GM08714 (cell line): ENCODE data around the gene SSX4B.
"Not testable (repeated sequence)": the region's sequence is repeated elsewhere in the genome, so short reads cannot be mapped to it uniquely, and the experiment has no call there.

Experiments
- H3K4me3 ChIP-seq: fragments of 200-500 bp; sonication (Bioruptor generic); 2 replicates; pipeline ENCODE4 v1.5.1; 2014; ENCODE audit warnings: mild to moderate bottlenecking, low read length, inconsistent platforms
- ZNF274 ChIP-seq: IDR thresholded peaks from 2 replicates; pipeline ENCODE4 v1.6.1; 2012; ENCODE audit warnings: mild to moderate bottlenecking, low read depth, low read length

The SSX4B gene, protein sequence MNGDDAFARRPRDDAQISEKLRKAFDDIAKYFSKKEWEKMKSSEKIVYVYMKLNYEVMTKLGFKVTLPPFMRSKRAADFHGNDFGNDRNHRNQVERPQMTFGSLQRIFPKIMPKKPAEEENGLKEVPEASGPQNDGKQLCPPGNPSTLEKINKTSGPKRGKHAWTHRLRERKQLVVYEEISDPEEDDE

DNA sequence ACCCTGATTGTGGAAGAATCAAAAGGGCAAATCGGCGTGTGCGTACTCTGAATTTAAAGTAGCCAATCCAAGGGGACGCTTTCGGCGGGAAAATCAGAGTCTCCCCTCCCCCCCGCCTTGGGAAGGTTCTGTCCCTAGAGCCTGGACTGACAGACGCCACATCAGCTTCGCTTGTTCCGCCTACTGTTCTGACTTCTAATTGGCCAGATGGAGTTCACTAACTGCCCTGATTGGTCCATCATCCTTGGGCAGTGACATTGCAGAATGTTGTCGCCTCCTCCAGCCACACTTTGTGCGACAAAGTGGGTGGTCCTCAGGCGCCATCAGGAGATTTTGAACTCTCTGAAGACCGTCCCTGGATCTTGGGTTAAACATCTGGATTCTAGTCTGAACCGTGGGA lies at the start of gene SSX4B:
Gene SSX4B, minus strand, starts transcription at position 101 of the 400 bp plus-strand sequence. CDS start 588 bp downstream, outside the sequence.
- not testable (repeated sequence) for H3K4me3 ChIP-seq

GRCh38 chrX:48460606-48461005 lies 48.8 kb upstream of the SSX4B start:
- TF ChIP-seq ZNF274, result no peak
- H3K4me3 ChIP-seq, result no peak overlapping the region

- no peak overlapping the region for H3K4me3 ChIP-seq
- TF ChIP-seq ZNF274, result no peak
Measured at GRCh38 chrX:48460031-48460430, 48.3 kb upstream of the SSX4B start.

DNA sequence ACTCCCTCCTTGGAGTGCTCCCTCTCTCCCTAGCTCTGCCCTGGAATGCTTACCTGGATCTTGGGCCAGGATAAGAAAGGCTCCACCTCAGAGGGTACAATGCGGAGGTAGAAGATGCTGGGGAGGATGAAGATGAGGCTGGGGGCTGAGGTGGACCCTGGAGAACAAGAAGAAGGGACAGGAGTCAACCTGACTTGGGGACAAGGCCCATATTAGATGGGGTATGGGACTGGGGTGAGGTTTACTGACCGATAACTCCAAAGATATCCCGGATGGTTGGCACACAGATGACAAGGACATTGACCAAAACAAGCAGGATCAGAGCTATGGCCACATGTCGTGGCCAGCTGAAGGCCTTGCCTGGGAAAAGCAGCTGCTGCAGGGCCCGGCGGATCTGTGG lies 47.7 kb upstream of the SSX4B start:
- no peak overlapping the region for H3K4me3 ChIP-seq
- TF ChIP-seq ZNF274, result no peak

DNA sequence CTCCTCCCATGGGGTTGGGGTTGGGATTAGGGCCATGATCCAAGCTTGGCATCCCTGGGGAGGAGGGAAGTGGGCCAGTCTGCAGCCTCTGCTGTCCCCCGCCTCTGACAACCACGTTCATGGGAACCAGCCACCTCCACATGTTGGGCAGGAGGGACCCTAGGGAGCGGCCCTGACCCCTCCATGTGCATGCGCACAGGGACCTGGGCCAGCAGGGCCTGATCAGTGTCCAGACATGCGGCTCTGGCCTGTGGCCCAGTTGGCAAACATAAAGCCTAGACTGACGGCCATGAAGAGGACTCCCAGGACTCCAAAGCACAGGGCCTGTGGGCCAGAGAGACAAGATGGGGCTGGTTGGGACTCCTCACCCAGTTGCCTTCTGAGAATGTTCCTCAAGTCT lies 47.0 kb upstream of the SSX4B start:
- no peak for TF ChIP-seq ZNF274
- no peak overlapping the region for H3K4me3 ChIP-seq

GRCh38 chrX:48456628-48457331 lies 45.0 kb upstream of the SSX4B start:
- H3K4me3 ChIP-seq, result no peak overlapping the region
- no peak for TF ChIP-seq ZNF274

- H3K4me3 ChIP-seq, result no peak overlapping the region
- no peak for TF ChIP-seq ZNF274
Measured at GRCh38 chrX:48451708-48452107, 39.9 kb upstream of the SSX4B start.

GRCh38 chrX:48450076-48450475 lies 38.3 kb upstream of the SSX4B start:
- no peak for TF ChIP-seq ZNF274

GRCh38 chrX:48447201-48447600 lies 35.4 kb upstream of the SSX4B start:
- H3K4me3 ChIP-seq, result not testable (repeated sequence)

More at GRCh38 chrX:48450076-48450475, 38.3 kb upstream of the SSX4B start:
- no peak overlapping the region for H3K4me3 ChIP-seq

DNA sequence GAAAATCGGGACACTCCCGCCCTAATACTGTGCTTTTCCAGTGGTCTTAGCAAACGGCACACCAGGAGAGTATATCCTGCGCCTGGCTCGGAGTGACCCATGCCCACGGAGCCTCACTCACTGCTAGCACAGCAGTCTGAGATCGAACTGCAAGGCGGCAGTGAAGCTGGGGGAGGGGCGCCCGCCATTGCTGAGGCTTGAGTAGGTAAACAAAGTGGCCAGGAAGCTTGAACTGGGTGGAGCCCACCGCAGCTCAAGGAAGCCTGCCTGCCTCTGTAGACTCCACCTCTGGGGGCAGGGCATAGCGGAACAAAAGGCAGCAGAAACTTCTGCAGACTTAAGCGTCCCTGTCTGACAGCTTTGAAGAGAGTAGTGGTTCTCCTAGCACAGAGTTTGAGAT lies 22.0 kb upstream of the SSX4B start:
- not testable (repeated sequence) for H3K4me3 ChIP-seq

DNA sequence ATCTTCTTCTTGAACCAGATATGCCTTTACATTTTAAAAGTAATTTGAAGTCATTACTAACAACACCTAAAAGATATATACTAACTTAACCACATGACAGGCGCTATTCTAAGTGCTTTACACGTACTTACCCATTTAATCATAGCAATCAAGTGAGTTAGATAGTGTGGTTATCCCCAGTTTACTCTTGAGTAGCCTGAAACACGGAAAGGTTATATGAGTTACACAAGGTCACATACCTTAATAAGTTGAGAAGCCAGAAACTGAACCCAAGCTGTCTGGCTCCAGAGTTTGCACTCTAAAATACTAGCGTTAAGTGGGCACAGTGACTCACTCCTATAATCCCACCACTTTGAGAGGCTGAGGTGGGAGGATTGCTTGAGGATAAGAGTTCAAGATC lies 18.4 kb upstream of the SSX4B start:
- H3K4me3 ChIP-seq, result not testable (repeated sequence)

GRCh38 chrX:48429606-48430005 lies 17.8 kb upstream of the SSX4B start:
- not testable (repeated sequence) for H3K4me3 ChIP-seq

GRCh38 chrX:48427027-48427716 lies 15.4 kb upstream of the SSX4B start:
- H3K4me3 ChIP-seq, result not testable (repeated sequence)

DNA sequence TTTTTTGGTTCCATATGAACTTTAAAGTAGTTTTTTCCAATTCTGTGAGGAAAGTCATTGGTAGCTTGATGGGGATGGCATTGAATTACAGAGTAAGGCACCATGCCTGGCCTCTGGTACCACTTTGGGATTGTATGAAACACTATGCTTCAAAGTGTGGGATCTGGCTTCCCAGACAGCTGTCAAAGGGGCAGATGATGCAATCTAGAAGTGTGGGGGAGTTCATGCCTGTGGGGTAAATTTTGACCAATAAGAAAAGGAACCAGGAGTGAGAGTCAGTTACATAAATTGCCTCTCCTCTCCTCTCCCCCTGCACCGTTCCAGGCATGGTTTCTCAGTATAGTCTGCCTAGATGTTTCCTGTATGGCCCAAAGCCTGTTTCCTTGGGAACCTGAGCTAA lies 13.9 kb downstream of the SSX4B start:
- not testable (repeated sequence) for H3K4me3 ChIP-seq

DNA sequence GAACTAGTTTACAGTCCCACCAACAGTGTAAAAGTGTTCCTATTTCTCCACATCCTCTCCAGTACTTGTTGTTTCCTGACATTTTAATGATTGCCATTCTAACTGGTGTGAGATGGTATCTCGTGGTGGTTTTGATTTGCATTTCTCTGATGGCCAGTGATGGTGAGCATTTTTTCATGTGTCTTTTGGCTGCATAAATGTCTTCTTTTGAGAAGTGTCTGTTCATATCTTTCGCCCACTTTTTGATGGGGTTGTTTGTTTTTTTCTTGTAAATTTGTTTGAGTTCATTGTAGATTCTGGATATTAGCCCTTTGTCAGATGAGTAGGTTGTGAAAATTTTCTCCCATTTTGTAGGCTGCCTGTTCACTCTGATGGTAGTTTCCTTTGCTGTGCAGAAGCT lies 14.8 kb downstream of the SSX4B start:
- not testable (repeated sequence) for H3K4me3 ChIP-seq

DNA sequence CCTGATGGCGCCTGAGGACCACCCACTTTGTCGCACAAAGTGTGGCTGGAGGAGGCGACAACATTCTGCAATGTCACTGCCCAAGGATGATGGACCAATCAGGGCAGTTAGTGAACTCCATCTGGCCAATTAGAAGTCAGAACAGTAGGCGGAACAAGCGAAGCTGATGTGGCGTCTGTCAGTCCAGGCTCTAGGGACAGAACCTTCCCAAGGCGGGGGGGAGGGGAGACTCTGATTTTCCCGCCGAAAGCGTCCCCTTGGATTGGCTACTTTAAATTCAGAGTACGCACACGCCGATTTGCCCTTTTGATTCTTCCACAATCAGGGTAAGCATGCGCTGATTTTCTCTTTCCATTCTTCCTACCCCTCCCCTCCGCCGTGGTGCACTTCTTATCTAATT lies 28.5 kb downstream of the SSX4B start, which contains the start of gene SSX4:
Gene SSX4, plus strand, starts transcription at position 301 of the 400 bp plus-strand sequence. CDS start 515 bp downstream, outside the sequence.
- H3K4me3 ChIP-seq, result not testable (repeated sequence)

- not testable (repeated sequence) for H3K4me3 ChIP-seq
Measured at GRCh38 chrX:48370408-48370807, 41.4 kb downstream of the SSX4B start.

- H3K4me3 ChIP-seq, result not testable (repeated sequence)
Measured at GRCh38 chrX:48367717-48368408, 43.9 kb downstream of the SSX4B start.

GRCh38 chrX:48359281-48359680 lies 52.5 kb downstream of the SSX4B start:
- H3K4me3 ChIP-seq, result not testable (repeated sequence)
